B cell (primary cell): Measurements from ENCODE around the gene ANKRD28.
"Not testable (repeated sequence)": the region's sequence is repeated elsewhere in the genome, so short reads cannot be mapped to it uniquely, and the experiment has no call there.

Source experiments
- CTCF ChIP-seq: fragments of 200-600 bp; IDR thresholded peaks from one replicate; pipeline ENCODE4 v1.8.0; 2022; ENCODE audit warnings: antibody characterized with exemption, mild to moderate bottlenecking
- EZH2 ChIP-seq: IDR thresholded peaks from 2 replicates; pipeline ENCODE4 v1.6.1; 2012; ENCODE audit warnings: borderline replicate concordance, low read depth, mild to moderate bottlenecking, moderate library complexity, low read length; ENCODE audit not compliant: insufficient read depth, poor library complexity, severe bottlenecking

DNA sequence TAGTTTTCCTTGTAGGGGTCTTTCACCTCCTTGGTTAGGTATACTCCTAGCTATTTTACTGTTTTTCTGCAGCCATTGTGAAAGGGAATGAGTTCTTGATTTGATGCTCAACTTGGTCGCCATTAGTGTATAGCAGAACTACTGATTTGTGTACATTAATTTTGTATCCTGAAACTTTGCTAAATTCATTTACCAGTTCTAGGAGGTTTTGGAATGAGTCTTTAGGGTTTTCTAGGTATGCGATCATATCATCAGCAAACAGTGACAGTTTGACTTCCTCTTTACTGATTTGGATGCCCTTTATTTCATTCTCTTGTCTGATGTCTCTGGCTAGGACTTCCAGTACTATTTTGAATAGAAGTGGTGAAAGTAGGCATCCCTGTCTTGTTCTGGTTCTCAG lies 51.9 kb downstream of the ANKRD28 start:
- TF ChIP-seq CTCF, EZH2: not testable (repeated sequence)
